SK-MEL-5 (cell line): ENCODE data around the gene METTL3. TPM values are rescaled to one million over a fixed set of nuclear protein-coding genes. Genes with fewer than 3 reads are reported as not detected.

Experiments used
- DNase-seq: peaks from one replicate; pipeline ENCODE4 v3.0.0-alpha.2; 2016; ENCODE audit warnings: low read depth, low spot score
- in situ Hi-C: cut with HindIII; loops from 2 replicates; pipeline ENCODE4 v1.10.0; 2016; ENCODE audit warnings: low sequenced_read_pairs, high pct_unique_total_duplicates, low pct_unique_long_range_greater_than_20kb
- total RNA-seq: library from RNA; depleted of rRNA; stranded (reverse); fragments of >200 nt; shearing (Covaris generic); gene quantifications from 2 replicates; pipeline ENCODE4 v1.2.3, GENCODE V29; 2014

METTL3 gene
- total RNA-seq, 1 experiment from 2014 or later: 44.5 TPM

- DNase-seq: no peak
- in situ Hi-C loops: no loop called here
These were observed 9.6 kb downstream of the METTL3 start for GRCh38 chr14:21501568-21501967.

GRCh38 chr14:21498540-21499526 lies 12.3 kb downstream of the METTL3 start:
- in situ Hi-C loops: no loop called here
- peak; percentile 66 for DNase-seq

- in situ Hi-C loops: no loop called here
- DNase-seq: no peak
These were observed 14.7 kb downstream of the METTL3 start for GRCh38 chr14:21496453-21496852.

- no peak for DNase-seq
- in situ Hi-C loops: no loop called here
These were observed 16.0 kb downstream of the METTL3 start for GRCh38 chr14:21494902-21495762.

GRCh38 chr14:21486640-21487087 lies 24.5 kb downstream of the METTL3 start:
- in situ Hi-C loops: no loop called here
- DNase-seq: no peak

- in situ Hi-C loops: no loop called here
- DNase-seq: peak; percentile 98
These were observed 34.0 kb downstream of the METTL3 start, which contains the start of the genes RAB2B and TOX4 for GRCh38 chr14:21476925-21477681. Gene RAB2B, minus strand, starts transcription at chr14:21476959. Its CDS starts 87 bp downstream, at chr14:21476872. Gene TOX4, plus strand, starts transcription at chr14:21477195. Its CDS starts 84 bp downstream, at chr14:21477279.

- DNase-seq: peak; percentile 73
- in situ Hi-C loops: no loop called here
These were observed 34.6 kb downstream of the METTL3 start for GRCh38 chr14:21476523-21476924.

GRCh38 chr14:21475767-21476522 lies 35.2 kb downstream of the METTL3 start:
- no peak for DNase-seq

GRCh38 chr14:21467616-21468015 lies 43.5 kb downstream of the METTL3 start:
- in situ Hi-C loops: no loop called here
- peak; percentile 57 for DNase-seq

More at GRCh38 chr14:21475767-21476522, 35.2 kb downstream of the METTL3 start:
- in situ Hi-C loops: no loop called here

GRCh38 chr14:21455912-21456667 lies 55.0 kb downstream of the METTL3 start, which contains the start of gene CHD8:
Gene CHD8, minus strand, starts transcription at chr14:21456123. Its CDS starts 24,480 bp downstream, at chr14:21431643.
- in situ Hi-C loops: no loop called here

GRCh38 chr14:21455592-21455911 lies 55.6 kb downstream of the METTL3 start:
- in situ Hi-C loops: no loop called here
- no peak for DNase-seq

More at GRCh38 chr14:21455912-21456667, 55.0 kb downstream of the METTL3 start, which contains the start of gene CHD8:
- DNase-seq: peak; percentile 99

GRCh38 chr14:21454843-21455544 lies 56.1 kb downstream of the METTL3 start:
- DNase-seq: peak; percentile 1
- in situ Hi-C loops: no loop called here

GRCh38 chr14:21449899-21450216 lies 61.3 kb downstream of the METTL3 start:
- in situ Hi-C loops: no loop called here
- no peak for DNase-seq
